GM12864 (cell line): ENCODE data around the gene C3orf52.

Source experiments
- DNase-seq: peaks from one replicate; pipeline ENCODE4 v3.0.0-alpha.2; 2011; ENCODE audit warnings: low read depth
- H3K4me3 ChIP-seq: 2 replicates; pipeline ENCODE4 v1.5.1; 2011; ENCODE audit warnings: mild to moderate bottlenecking, low read depth, low read length, control low read depth
- TF ChIP-seq, protein P1 (sequence below): IDR thresholded peaks from 2 replicates; pipeline ENCODE4 v1.5.1; 2011; ENCODE audit warnings: low read depth, mild to moderate bottlenecking, moderate library complexity, low read length, control low read depth, inconsistent platforms; ENCODE audit errors: missing control alignments

The C3orf52 gene

DNA sequence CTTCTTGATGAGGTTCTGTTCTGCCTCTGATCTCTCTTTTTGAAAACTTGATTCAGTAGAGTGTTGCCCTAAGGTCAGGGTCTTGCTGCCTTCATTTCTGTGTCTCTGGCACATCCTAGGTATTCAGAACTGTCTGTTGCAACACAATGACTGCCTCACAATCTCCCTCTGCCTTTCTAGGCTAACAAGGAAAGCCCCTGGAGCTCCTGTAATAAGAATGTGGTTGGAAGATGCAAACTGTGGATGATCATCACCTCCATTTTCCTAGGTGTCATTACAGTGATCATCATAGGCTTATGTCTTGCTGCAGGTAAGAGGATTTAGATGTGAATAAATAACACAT lies 7.0 kb downstream of the C3orf52 start:
- DNase-seq = no peak
- no peak overlapping the region for H3K4me3 ChIP-seq

GRCh38 chr3:112095731-112096130 lies 9.5 kb downstream of the C3orf52 start:
- no peak for DNase-seq
- TF ChIP-seq, protein P1, sequence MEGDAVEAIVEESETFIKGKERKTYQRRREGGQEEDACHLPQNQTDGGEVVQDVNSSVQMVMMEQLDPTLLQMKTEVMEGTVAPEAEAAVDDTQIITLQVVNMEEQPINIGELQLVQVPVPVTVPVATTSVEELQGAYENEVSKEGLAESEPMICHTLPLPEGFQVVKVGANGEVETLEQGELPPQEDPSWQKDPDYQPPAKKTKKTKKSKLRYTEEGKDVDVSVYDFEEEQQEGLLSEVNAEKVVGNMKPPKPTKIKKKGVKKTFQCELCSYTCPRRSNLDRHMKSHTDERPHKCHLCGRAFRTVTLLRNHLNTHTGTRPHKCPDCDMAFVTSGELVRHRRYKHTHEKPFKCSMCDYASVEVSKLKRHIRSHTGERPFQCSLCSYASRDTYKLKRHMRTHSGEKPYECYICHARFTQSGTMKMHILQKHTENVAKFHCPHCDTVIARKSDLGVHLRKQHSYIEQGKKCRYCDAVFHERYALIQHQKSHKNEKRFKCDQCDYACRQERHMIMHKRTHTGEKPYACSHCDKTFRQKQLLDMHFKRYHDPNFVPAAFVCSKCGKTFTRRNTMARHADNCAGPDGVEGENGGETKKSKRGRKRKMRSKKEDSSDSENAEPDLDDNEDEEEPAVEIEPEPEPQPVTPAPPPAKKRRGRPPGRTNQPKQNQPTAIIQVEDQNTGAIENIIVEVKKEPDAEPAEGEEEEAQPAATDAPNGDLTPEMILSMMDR = no peak
- no peak overlapping the region for H3K4me3 ChIP-seq

More for the DNA sequence above, 7.0 kb downstream of the C3orf52 start:
- TF ChIP-seq, protein P1 = no peak

GRCh38 chr3:112096176-112096575 lies 10.0 kb downstream of the C3orf52 start:
- no peak overlapping the region for H3K4me3 ChIP-seq
- DNase-seq = no peak
- TF ChIP-seq, protein P1 = no peak

DNA sequence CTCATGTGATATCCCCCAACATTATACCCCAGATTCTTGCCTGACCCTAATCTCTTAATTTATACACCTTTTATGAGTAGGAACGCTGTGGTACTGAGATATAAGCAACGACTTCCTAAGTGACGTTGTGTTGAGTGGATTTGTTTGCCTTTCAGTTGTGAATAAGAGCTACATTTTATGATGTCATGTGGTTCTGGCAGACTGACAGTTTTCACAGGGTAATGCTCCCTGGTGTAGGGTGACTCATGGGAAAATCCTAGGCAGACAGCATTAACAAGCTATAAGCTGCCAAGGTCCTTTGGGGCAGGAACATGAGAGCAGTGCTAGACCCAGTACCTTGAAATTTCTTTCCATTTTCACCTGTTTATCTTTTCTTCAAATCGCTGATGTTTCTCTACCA lies 11.2 kb downstream of the C3orf52 start:
- no peak for DNase-seq
- TF ChIP-seq, protein P1 = no peak
- no peak overlapping the region for H3K4me3 ChIP-seq

DNA sequence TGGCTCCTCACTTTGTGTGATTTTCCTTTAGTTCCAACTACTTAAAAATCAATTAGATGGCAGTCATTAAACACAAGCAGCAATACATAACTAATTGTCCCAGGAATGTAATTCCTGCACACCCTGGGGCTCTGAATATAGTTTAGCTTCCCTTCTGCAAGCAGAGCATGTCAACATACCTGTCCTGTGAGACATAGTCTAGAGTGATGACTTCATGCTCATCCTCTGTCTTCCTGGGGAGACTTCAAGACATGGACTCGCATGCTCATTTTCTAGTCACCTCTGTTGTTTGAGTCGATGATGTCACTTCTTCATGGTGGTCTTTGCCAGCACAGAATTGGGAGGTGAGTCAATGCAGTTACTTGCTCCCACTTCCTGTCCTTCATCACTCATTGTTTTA lies 15.7 kb downstream of the C3orf52 start:
- no peak for DNase-seq
- no peak overlapping the region for H3K4me3 ChIP-seq
- TF ChIP-seq, protein P1 = no peak

DNA sequence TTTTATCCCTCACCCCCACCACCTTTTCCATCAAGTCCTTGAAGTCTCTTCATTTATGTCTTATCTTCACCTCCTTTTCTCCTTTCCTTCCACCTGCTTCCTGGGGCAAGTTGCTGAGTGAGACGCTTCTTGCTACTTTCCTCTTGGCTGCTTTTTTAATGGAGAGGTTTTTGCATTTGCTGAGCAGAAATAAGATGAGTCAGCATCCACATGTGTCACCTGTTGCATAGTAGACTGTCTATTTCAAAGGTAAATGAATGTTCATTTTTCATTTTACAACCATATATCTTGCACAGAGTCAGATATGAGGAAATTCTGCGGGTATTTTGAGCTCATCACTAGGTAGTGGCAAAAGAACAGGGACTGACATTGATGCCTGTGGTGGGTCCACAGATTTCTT lies 18.6 kb downstream of the C3orf52 start:
- DNase-seq = no peak
- TF ChIP-seq, protein P1 = no peak
- no peak overlapping the region for H3K4me3 ChIP-seq

- H3K4me3 ChIP-seq = no peak overlapping the region
- TF ChIP-seq, protein P1 = no peak
- DNase-seq = no peak
Measured at GRCh38 chr3:112109322-112109721, 23.1 kb downstream of the C3orf52 start.
